IPS-15b (cell line): Measurements from ENCODE around the gene F2RL3.
"Not testable (repeated sequence)": the region's sequence is repeated elsewhere in the genome, so short reads cannot be mapped to it uniquely, and the experiment has no call there.

Source experiments
- H3K27me3 ChIP-seq: one replicate; pipeline ENCODE4 v1.6.1; 2013; ENCODE audit warnings: low read length; ENCODE audit not compliant: control insufficient read depth, insufficient read depth
- H3K36me3 ChIP-seq: one replicate; pipeline ENCODE4 v1.6.1; 2013; ENCODE audit warnings: low read length; ENCODE audit not compliant: control insufficient read depth, insufficient read depth
- H3K4me1 ChIP-seq: one replicate; pipeline ENCODE4 v1.6.1; 2013; ENCODE audit warnings: mild to moderate bottlenecking, low read length; ENCODE audit not compliant: control insufficient read depth, insufficient read depth
- H3K4me3 ChIP-seq: one replicate; pipeline ENCODE4 v1.5.1; 2013; ENCODE audit warnings: low read depth, low read length
- H3K9ac ChIP-seq: one replicate; pipeline ENCODE4 v1.6.1; 2013; ENCODE audit warnings: low read depth, mild to moderate bottlenecking, low read length
- H3K9me3 ChIP-seq: one replicate; pipeline ENCODE4 v1.6.1; 2013; ENCODE audit warnings: mild to moderate bottlenecking, low read length; ENCODE audit not compliant: control insufficient read depth, insufficient read depth

F2RL3 gene

GRCh38 chr19:16936901-16937300 is 48.1 kb downstream of the F2RL3 start:
- Histone ChIP-seq H3K36me3 (peaks cover 3% of the 10 kb centered on the region), H3K9me3 (no peaks in the 10 kb centered on the region), H3K4me3 (no peak overlapping the region), H3K9ac (no peak overlapping the region), H3K4me1 (peaks cover 4% of the 10 kb centered on the region), H3K27me3 (no peaks in the 10 kb centered on the region)

GRCh38 chr19:16937796-16938195 is 49.0 kb downstream of the F2RL3 start:
- not testable (repeated sequence) for H3K4me1 ChIP-seq, H3K27me3 ChIP-seq, H3K36me3 ChIP-seq, H3K4me3 ChIP-seq, H3K9me3 ChIP-seq, H3K9ac ChIP-seq

- H3K9ac ChIP-seq = no peak overlapping the region
- peaks cover 4% of the 10 kb centered on the region for H3K4me1 ChIP-seq
- H3K4me3 ChIP-seq = no peak overlapping the region
- H3K27me3 ChIP-seq = no peaks in the 10 kb centered on the region
- no peaks in the 10 kb centered on the region for H3K9me3 ChIP-seq
- H3K36me3 ChIP-seq = peaks cover 3% of the 10 kb centered on the region
These were observed 49.4 kb downstream of the F2RL3 start for GRCh38 chr19:16938211-16938610.

- H3K4me3 ChIP-seq, H3K9me3 ChIP-seq, H3K4me1 ChIP-seq, H3K36me3 ChIP-seq, H3K27me3 ChIP-seq, H3K9ac ChIP-seq: not testable (repeated sequence)
These were observed 51.3 kb downstream of the F2RL3 start for GRCh38 chr19:16940063-16940462.

- no peak overlapping the region for H3K9ac ChIP-seq
- H3K4me3 ChIP-seq = no peak overlapping the region
- H3K36me3 ChIP-seq = peaks cover 3% of the 10 kb centered on the region
- peaks cover 4% of the 10 kb centered on the region for H3K4me1 ChIP-seq
- no peaks in the 10 kb centered on the region for H3K9me3 ChIP-seq
- H3K27me3 ChIP-seq = no peaks in the 10 kb centered on the region
These were observed 51.8 kb downstream of the F2RL3 start for GRCh38 chr19:16940626-16941025.
